Measurements from ENCODE around the gene NSL1. TPM values are rescaled to one million over a fixed set of nuclear protein-coding genes. Genes with fewer than 3 reads are reported as not detected.

The NSL1 gene
- total RNA-seq, 1 donor from 2014 or later = 92.3 TPM

DNA sequence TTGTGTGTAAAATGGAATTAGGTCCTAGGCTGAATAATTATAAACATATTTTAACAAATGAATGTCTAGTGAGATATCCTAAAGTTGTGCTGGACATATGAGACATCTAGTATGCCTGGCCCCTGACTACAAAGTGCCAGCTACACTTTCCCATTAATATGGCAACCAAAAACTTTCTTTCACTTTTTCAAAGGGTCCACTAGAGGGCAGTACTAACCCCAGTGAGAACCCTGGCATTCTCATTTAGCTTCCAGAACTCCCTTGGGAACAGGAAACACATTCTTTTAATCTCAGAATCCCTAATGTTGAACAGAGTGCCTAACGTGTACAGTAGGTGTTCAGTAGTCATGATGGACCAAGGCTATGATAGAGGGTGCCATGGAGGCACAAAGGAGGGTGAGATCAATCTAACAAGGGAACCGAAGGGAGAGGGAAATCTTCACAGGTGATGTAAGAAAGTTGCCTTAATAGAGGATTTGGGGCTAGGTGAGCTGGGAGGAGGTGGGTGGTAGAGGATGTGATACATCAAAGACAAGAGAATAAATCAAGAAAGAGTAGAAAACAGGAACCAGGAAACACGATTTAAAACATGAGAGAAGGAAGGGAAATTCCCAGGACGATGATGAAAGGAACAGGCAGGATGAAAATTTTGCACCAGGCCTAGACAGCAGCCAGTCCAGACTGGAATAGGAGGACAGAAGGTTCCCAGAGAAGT, 41.6 kb downstream of the NSL1 start:
- no peak overlapping the region for H3K4me3 ChIP-seq
- H3K9me3 ChIP-seq = no peaks in the 10 kb centered on the region
- no peaks in the 10 kb centered on the region for H3K27me3 ChIP-seq
- no peaks in the 10 kb centered on the region for H3K36me3 ChIP-seq
- DNase-seq (ENCODE audit: extremely low spot score in 2 of 2) = no peak
- H3K4me1 ChIP-seq = peaks cover 19% of the 10 kb centered on the region
- intact Hi-C loops (cut with DNase I) = no loop called here
- TF ChIP-seq, protein P1, sequence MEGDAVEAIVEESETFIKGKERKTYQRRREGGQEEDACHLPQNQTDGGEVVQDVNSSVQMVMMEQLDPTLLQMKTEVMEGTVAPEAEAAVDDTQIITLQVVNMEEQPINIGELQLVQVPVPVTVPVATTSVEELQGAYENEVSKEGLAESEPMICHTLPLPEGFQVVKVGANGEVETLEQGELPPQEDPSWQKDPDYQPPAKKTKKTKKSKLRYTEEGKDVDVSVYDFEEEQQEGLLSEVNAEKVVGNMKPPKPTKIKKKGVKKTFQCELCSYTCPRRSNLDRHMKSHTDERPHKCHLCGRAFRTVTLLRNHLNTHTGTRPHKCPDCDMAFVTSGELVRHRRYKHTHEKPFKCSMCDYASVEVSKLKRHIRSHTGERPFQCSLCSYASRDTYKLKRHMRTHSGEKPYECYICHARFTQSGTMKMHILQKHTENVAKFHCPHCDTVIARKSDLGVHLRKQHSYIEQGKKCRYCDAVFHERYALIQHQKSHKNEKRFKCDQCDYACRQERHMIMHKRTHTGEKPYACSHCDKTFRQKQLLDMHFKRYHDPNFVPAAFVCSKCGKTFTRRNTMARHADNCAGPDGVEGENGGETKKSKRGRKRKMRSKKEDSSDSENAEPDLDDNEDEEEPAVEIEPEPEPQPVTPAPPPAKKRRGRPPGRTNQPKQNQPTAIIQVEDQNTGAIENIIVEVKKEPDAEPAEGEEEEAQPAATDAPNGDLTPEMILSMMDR (IDR thresholded peaks at IDR 0.05) = peak in 2 of 3 experiments; percentile 34 to 52
- TF ChIP-seq POLR2AphosphoS5 (IDR thresholded peaks at IDR 0.05; ENCODE audit: insufficient read depth in 1 of 2, low read depth in 1 of 2) (peak in 1 of 2 donors; percentile 13), POLR2A (IDR thresholded peaks at IDR 0.05) (no peak)
- no peak overlapping the region for H3K27ac ChIP-seq

DNA sequence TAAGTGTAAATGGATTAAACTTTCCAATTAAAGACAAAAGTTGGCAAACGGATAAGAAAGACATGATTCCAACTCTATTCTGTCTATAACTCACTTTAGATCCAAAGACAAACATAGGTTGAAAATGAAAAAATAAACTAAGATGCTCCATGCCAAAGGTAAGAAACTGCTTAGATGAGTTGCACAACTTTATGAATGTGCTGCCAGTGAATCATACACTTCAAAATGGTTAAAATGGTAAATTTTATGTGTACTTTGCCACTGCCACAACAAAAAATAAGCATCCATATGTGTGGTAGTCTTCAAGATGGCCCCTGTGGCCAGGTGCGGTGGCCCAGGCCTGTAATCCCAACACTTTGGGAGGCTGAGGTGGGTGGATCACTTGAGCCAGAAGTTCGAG, 45.0 kb downstream of the NSL1 start:
- Histone ChIP-seq H3K4me3 (no peak overlapping the region), H3K27ac (no peak overlapping the region), H3K36me3 (no peaks in the 10 kb centered on the region), H3K9me3 (no peaks in the 10 kb centered on the region), H3K4me1 (no peaks in the 10 kb centered on the region), H3K27me3 (no peaks in the 10 kb centered on the region)
- no peak for DNase-seq (ENCODE audit: extremely low spot score in 2 of 2)
- intact Hi-C loops (cut with DNase I) = no loop called here
- no peak for TF ChIP-seq POLR2A (IDR thresholded peaks at IDR 0.05)
- no peak for TF ChIP-seq POLR2AphosphoS5 (IDR thresholded peaks at IDR 0.05; ENCODE audit: insufficient read depth in 1 of 2, low read depth in 1 of 2)

DNA sequence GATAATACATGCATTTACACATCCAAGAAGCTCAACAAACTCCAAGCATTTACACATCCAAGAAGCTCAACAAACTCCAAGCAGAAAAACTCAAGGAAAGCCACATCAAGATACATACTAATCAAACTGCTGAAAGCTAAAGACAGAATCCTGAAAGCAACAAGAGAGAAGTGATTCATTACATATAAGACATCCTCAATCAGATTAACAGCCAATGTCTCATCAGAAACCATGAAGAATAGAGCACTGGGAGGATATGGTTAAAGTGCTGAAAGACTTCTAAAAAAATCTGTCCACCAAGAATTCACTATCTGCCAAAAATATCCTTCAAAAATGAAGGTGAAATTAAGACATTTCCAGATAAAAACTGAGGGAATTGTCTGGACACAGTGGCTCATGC, 46.3 kb downstream of the NSL1 start:
- H3K9me3 ChIP-seq = no peaks in the 10 kb centered on the region
- H3K36me3 ChIP-seq = no peaks in the 10 kb centered on the region
- no peak overlapping the region for H3K4me3 ChIP-seq
- no peaks in the 10 kb centered on the region for H3K4me1 ChIP-seq
- DNase-seq (ENCODE audit: extremely low spot score in 2 of 2) = no peak
- no peak overlapping the region for H3K27ac ChIP-seq
- intact Hi-C loops (cut with DNase I) = no loop called here
- TF ChIP-seq POLR2A (IDR thresholded peaks at IDR 0.05) (no peak), POLR2AphosphoS5 (IDR thresholded peaks at IDR 0.05; ENCODE audit: insufficient read depth in 1 of 2, low read depth in 1 of 2) (no peak)
- TF ChIP-seq, protein P1 (IDR thresholded peaks at IDR 0.05) = no peak
- no peaks in the 10 kb centered on the region for H3K27me3 ChIP-seq

DNA sequence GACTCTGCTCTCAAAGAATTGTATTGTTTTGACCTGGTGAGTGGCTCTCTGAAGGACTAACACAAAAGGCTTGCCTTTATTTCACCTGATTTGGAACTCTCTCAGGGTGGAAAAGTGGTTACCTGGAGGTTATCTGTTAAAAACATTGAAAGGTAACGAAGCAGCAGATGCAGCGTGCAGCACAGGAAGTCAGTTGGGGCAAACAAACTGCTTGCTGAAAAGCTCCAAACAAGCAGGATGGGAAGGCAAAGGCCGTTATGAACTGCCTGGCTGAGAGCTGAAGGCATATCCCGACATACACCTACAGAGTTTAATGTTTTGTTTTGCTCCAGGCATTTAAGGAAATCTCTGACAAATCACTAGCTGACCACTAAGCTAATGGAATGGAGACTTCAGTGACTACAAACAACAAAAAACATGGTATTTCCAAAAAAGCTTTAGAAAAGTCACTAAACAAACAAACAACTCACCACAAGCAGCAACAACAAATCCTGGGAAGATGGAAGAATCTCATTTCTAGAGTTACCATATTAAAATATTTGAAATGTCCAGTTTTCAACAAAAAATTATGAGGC, 47.6 kb downstream of the NSL1 start:
- Histone ChIP-seq H3K27ac (no peak overlapping the region), H3K4me3 (no peak overlapping the region), H3K9me3 (no peaks in the 10 kb centered on the region), H3K36me3 (no peaks in the 10 kb centered on the region), H3K27me3 (no peaks in the 10 kb centered on the region), H3K4me1 (no peaks in the 10 kb centered on the region)
- TF ChIP-seq POLR2A (IDR thresholded peaks at IDR 0.05) (no peak), POLR2AphosphoS5 (IDR thresholded peaks at IDR 0.05; ENCODE audit: insufficient read depth in 1 of 2, low read depth in 1 of 2) (no peak)
- TF ChIP-seq, protein P1 (IDR thresholded peaks at IDR 0.05) = no peak
- intact Hi-C loops (cut with DNase I) = no loop called here
- DNase-seq (ENCODE audit: extremely low spot score in 2 of 2) = no peak

DNA sequence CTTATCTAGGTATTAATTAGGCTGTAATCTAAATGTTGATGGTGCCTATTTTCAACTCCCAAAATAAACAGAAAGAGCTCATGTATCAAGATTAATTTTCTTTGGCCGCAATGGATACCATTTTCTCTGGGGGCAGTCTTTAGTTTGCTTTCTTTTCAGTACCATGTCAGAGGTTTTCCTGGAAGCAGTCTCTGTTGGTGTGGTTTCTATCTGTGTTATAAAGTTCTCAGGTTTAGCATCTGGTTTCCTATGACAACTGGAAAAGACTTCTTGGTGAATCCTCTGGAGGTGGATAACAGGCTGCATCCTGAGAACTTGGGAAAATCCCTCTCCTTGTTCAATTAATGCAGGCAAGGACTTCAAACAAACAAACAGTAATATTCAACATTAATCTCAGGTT, 53.2 kb downstream of the NSL1 start:
- no peaks in the 10 kb centered on the region for H3K36me3 ChIP-seq
- no peak overlapping the region for H3K4me3 ChIP-seq
- intact Hi-C loops (cut with DNase I) = no loop called here
- TF ChIP-seq POLR2AphosphoS5 (IDR thresholded peaks at IDR 0.05; ENCODE audit: insufficient read depth in 1 of 2, low read depth in 1 of 2) (no peak), POLR2A (IDR thresholded peaks at IDR 0.05) (no peak)
- TF ChIP-seq, protein P1 (IDR thresholded peaks at IDR 0.05) = no peak
- H3K27me3 ChIP-seq = no peaks in the 10 kb centered on the region
- H3K27ac ChIP-seq = no peak overlapping the region
- H3K4me1 ChIP-seq = no peaks in the 10 kb centered on the region
- no peaks in the 10 kb centered on the region for H3K9me3 ChIP-seq
- DNase-seq (ENCODE audit: extremely low spot score in 2 of 2) = no peak
